ENCODE results near the gene HYAL4.

DNA sequence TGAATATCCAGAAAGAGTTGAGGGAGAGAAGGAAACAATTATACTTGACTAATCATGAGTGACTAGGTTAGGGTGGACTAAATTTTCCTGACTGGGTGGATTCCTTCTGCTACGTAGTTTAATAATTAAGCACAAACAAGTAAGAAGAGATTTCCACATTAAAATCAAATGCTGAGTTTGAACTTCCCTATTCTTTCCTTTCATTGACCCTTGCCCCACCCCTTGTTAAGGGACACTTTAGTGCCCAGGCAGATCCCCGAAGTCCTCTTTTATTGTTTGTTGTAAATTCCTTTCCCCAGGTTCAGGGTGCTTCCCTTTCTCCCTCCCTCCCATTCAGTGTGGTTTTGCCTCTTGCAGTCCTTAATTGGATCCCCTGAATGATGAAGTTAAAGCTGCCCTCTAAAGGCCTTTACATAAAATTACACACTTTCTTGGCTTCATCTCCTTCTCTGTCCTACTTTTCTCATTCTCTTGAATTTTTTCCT lies 71.3 kb downstream of the HYAL4 start:
- TF ChIP-seq, protein P1, sequence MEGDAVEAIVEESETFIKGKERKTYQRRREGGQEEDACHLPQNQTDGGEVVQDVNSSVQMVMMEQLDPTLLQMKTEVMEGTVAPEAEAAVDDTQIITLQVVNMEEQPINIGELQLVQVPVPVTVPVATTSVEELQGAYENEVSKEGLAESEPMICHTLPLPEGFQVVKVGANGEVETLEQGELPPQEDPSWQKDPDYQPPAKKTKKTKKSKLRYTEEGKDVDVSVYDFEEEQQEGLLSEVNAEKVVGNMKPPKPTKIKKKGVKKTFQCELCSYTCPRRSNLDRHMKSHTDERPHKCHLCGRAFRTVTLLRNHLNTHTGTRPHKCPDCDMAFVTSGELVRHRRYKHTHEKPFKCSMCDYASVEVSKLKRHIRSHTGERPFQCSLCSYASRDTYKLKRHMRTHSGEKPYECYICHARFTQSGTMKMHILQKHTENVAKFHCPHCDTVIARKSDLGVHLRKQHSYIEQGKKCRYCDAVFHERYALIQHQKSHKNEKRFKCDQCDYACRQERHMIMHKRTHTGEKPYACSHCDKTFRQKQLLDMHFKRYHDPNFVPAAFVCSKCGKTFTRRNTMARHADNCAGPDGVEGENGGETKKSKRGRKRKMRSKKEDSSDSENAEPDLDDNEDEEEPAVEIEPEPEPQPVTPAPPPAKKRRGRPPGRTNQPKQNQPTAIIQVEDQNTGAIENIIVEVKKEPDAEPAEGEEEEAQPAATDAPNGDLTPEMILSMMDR (IDR thresholded peaks at IDR 0.05; ENCODE audit: low read depth, low read length, poor library complexity, severe bottlenecking), result peak; percentile 59
- TF ChIP-seq EZH2phosphoT487 (IDR thresholded peaks at IDR 0.05; ENCODE audit: borderline replicate concordance, low read length), result no peak

Data from DOHH2 (cell line).